ENCODE data around the gene CCDC97.

DNA sequence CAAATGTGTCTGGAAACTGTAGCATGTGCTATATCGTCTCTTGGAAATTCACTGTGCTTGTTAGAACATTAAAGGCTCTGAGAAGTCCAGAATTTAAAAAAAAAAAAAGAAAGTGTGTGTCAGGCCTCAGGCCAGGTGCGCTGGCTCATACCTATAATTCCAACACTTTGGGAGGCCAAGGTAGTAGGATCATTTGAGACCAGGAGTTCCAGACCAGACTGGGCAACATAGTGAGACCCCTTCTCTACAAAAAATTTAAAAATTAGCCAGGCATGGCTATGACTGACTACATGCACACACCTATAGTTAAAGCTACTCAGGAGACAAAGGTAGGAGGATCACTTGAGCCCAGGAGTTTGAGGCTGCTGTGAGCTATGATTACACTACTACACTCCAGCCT is 40.9 kb upstream of the CCDC97 start:
- no peak for TF ChIP-seq EZH2 (IDR thresholded peaks at IDR 0.05; ENCODE audit: borderline replicate concordance, insufficient read depth, low read length, poor library complexity, severe bottlenecking)
- no peak for TF ChIP-seq CTCF (IDR thresholded peaks at IDR 0.05; ENCODE audit: poor library complexity, severe bottlenecking)
- no peak for TF ChIP-seq POLR2AphosphoS5 (IDR thresholded peaks at IDR 0.05)
- TF ChIP-seq EP300 (conservative IDR thresholded peaks at IDR 0.05; ENCODE audit: poor library complexity, severe bottlenecking), result no peak

Measured in neural cell (in vitro differentiated cells).